Activated CD8-positive, alpha-beta T cell treated with anti-CD3 and anti-CD28 coated beads for 36 hours (primary cell): ENCODE data around the gene FAM47E. TPM values are rescaled to one million over a fixed set of nuclear protein-coding genes. Genes with fewer than 3 reads are reported as not detected.
A peak's percentile ranks its signal among the peaks of the same experiment; 100 is the strongest.

Experiments
- ATAC-seq: fragments of 200-7000 bp; cut with Tn5 transposase; one replicate; pipeline ENCODE4 v1.10.0; 2021; ENCODE audit warnings: mild to moderate bottlenecking, moderate library complexity
- CTCF ChIA-PET: fragments of 350-600 bp; sonication (Branson Sonifier 250); formaldehyde crosslinking; loops from one replicate; lab custom pipeline; 2021; ENCODE audit warnings: antibody characterized with exemption; lab: Charles Lee
- POLR2A ChIA-PET: fragments of 350-600 bp; sonication (Branson Sonifier 250); formaldehyde crosslinking; loops from one replicate; lab custom pipeline; 2021; ENCODE audit warnings: antibody characterized with exemption; lab: Charles Lee
- DNase-seq: peaks from one replicate; pipeline ENCODE4 v3.0.0-alpha.2; 2020
- H3K27ac Mint-ChIP-seq: one replicate; pipeline ENCODE4 v1.8.0; 2021; ENCODE audit warnings: mild to moderate bottlenecking, mixed read lengths
- H3K27me3 Mint-ChIP-seq: one replicate; pipeline ENCODE4 v1.8.0; 2021; ENCODE audit warnings: mixed read lengths
- H3K36me3 Mint-ChIP-seq: one replicate; pipeline ENCODE4 v1.8.0; 2021; ENCODE audit warnings: low read depth, mixed read lengths
- H3K4me1 Mint-ChIP-seq: one replicate; pipeline ENCODE4 v1.8.0; 2021; ENCODE audit warnings: low read depth, mixed read lengths
- H3K4me3 Mint-ChIP-seq: one replicate; pipeline ENCODE4 v1.8.0; 2021; ENCODE audit warnings: mild to moderate bottlenecking, moderate library complexity, mixed read lengths
- H3K9me3 Mint-ChIP-seq: one replicate; pipeline ENCODE4 v1.8.0; 2021; ENCODE audit warnings: mixed read lengths
- CTCF ChIP-seq: fragments of 200-600 bp; IDR thresholded peaks from one replicate; pipeline ENCODE4 v1.8.0; 2022; ENCODE audit warnings: antibody characterized with exemption, mild to moderate bottlenecking
- intact Hi-C: fragments of 100-400 bp; cut with micrococcal nuclease; formaldehyde crosslinking; loops from one replicate; pipeline ENCODE4 v1.10.0; 2022
- total RNA-seq, 2 experiments: library from RNA; stranded (reverse); gene quantifications; one replicate each; pipeline ENCODE4 v1.2.3, GENCODE V29; 2021

The FAM47E gene
- total RNA-seq, 2 experiments from 2014 or later = not detected

- Mint-ChIP-seq H3K27me3 (no peaks in the 10 kb centered on the region), H3K27ac (no peak overlapping the region), H3K4me1 (peaks cover 42% of the 10 kb centered on the region), H3K36me3 (peaks cover 2% of the 10 kb centered on the region), H3K9me3 (no peaks in the 10 kb centered on the region), H3K4me3 (no peak overlapping the region)
- intact Hi-C loops = no loop called here
- ATAC-seq = no peak
- no peak for DNase-seq
- no peak for TF ChIP-seq CTCF
- POLR2A ChIA-PET = interaction anchor here (0.7 to 1.1 kb wide), 2 partner anchors 11 to 58 kb away, joined by 3 read pairs; no protein-coding TSS in a partner anchor
- CTCF ChIA-PET = interaction anchor here (1.0 to 5.5 kb wide), 2 partner anchors 30 to 164 kb away, joined by 3 to 33 read pairs; no protein-coding TSS in a partner anchor
These were observed 41.1 kb upstream of the FAM47E start for GRCh38 chr4:76210452-76210851.

GRCh38 chr4:76211769-76212708 lies 39.5 kb upstream of the FAM47E start:
- TF ChIP-seq CTCF = no peak
- H3K27me3 Mint-ChIP-seq = no peaks in the 10 kb centered on the region
- ChIA-PET POLR2A (interaction anchor here (0.9 kb wide), 1 partner anchor 221 kb away, joined by 3 read pairs; the partner anchor contains the start of gene SDAD1), CTCF (interaction anchor here (1.1 to 5.5 kb wide), 2 partner anchors 12 to 32 kb away, joined by 3 to 33 read pairs; no protein-coding TSS in a partner anchor)
- peaks cover 2% of the 10 kb centered on the region for H3K36me3 Mint-ChIP-seq
- ATAC-seq (no peak), DNase-seq (no peak)
- H3K27ac Mint-ChIP-seq = peak overlapping the region; percentile 63
- intact Hi-C loops = no loop called here
- H3K4me1 Mint-ChIP-seq = peaks cover 38% of the 10 kb centered on the region
- peak overlapping the region; percentile 66 for H3K4me3 Mint-ChIP-seq
- H3K9me3 Mint-ChIP-seq = no peaks in the 10 kb centered on the region

- Mint-ChIP-seq H3K4me1 (peaks cover 38% of the 10 kb centered on the region), H3K4me3 (peak overlapping the region; percentile 66), H3K9me3 (no peaks in the 10 kb centered on the region), H3K27ac (peak overlapping the region; percentile 63), H3K27me3 (no peaks in the 10 kb centered on the region), H3K36me3 (peaks cover 2% of the 10 kb centered on the region)
- peak; percentile 21 for ATAC-seq
- peak; percentile 73 for DNase-seq
- intact Hi-C loops = no loop called here
- POLR2A ChIA-PET = no interaction called here
- CTCF ChIA-PET = interaction anchor here (1.1 to 5.5 kb wide), 4 partner anchors 13 to 217 kb away, joined by 3 to 33 read pairs (median 12); no protein-coding TSS in a partner anchor
- TF ChIP-seq CTCF = no peak
These were observed 38.6 kb upstream of the FAM47E start for GRCh38 chr4:76212851-76213414.

GRCh38 chr4:76213415-76214176 lies 37.9 kb upstream of the FAM47E start, which contains the start of gene SCARB2:
Gene SCARB2 (minus strand): TSS chr4:76213824. CDS start chr4:76213543, 281 bp downstream.
- Mint-ChIP-seq H3K4me1 (peaks cover 31% of the 10 kb centered on the region), H3K36me3 (peaks cover 2% of the 10 kb centered on the region), H3K9me3 (no peaks in the 10 kb centered on the region), H3K27ac (peak within 1 kb of the TSS; percentile 90), H3K27me3 (no peaks in the 10 kb centered on the region), H3K4me3 (peak within 1 kb of the TSS; percentile 83)
- intact Hi-C loops = no loop called here
- ATAC-seq (peak; percentile 77), DNase-seq (peak; percentile 82)
- TF ChIP-seq CTCF = no peak
- ChIA-PET POLR2A (interaction anchor here (1.0 to 1.1 kb wide), 2 partner anchors 16 to 39 kb away, joined by 3 read pairs; no protein-coding TSS in a partner anchor), CTCF (interaction anchor here (1.2 to 4.1 kb wide), 3 partner anchors 34 to 218 kb away, joined by 3 to 20 read pairs (median 3); no protein-coding TSS in a partner anchor)
